Coronary artery (tissue), 2 donors: ENCODE data around the gene RADIL.
A peak's percentile ranks its signal among the peaks of the same experiment; 100 is the strongest.

Experiments
- DNase-seq: peaks from one replicate; pipeline ENCODE4 v3.0.0-alpha.2; 2017; ENCODE audit warnings: low spot score
- H3K27ac ChIP-seq, 2 donors: fragments of 200-600 bp; sonication (generic); one replicate each; pipeline ENCODE4 v1.5.1; 2016 to 2019
- H3K4me3 ChIP-seq: fragments of 200-600 bp; sonication (generic); 2 replicates; pipeline ENCODE4 v1.5.1; 2016; ENCODE audit warnings: mild to moderate bottlenecking, moderate library complexity
- CTCF ChIP-seq: fragments of 200-600 bp; sonication (generic); IDR thresholded peaks from one replicate; pipeline ENCODE4 v1.5.1; 2019; ENCODE audit warnings: antibody characterized with exemption

The RADIL gene

GRCh38 chr7:4792537-4793126, 90.9 kb downstream of the RADIL start:
- TF ChIP-seq CTCF: no peak
- H3K27ac ChIP-seq: no peak overlapping the region
- no peak for DNase-seq
- peak overlapping the region; percentile 44 for H3K4me3 ChIP-seq

GRCh38 chr7:4791738-4792536, 91.6 kb downstream of the RADIL start:
- Histone ChIP-seq H3K4me3 (peak overlapping the region; percentile 44), H3K27ac (peak overlapping the region in 1 of 2 donors; percentile 16)
- no peak for DNase-seq
- TF ChIP-seq CTCF: peak; percentile 55

- no peak for DNase-seq
- H3K4me3 ChIP-seq: no peak overlapping the region
- no peak for TF ChIP-seq CTCF
- H3K27ac ChIP-seq: no peak overlapping the region
Measured at GRCh38 chr7:4791101-4791737, 92.3 kb downstream of the RADIL start.

- DNase-seq: no peak
- no peak for TF ChIP-seq CTCF
- no peak overlapping the region for H3K27ac ChIP-seq
- no peak overlapping the region for H3K4me3 ChIP-seq
Measured at GRCh38 chr7:4790516-4790991, 93.0 kb downstream of the RADIL start.

- no peak overlapping the region for H3K27ac ChIP-seq
- TF ChIP-seq CTCF: no peak
- no peak for DNase-seq
- H3K4me3 ChIP-seq: no peak overlapping the region
Measured at GRCh38 chr7:4790078-4790465, 93.4 kb downstream of the RADIL start.

GRCh38 chr7:4789194-4790077, 94.1 kb downstream of the RADIL start:
- Histone ChIP-seq H3K27ac (no peak overlapping the region), H3K4me3 (no peak overlapping the region)
- TF ChIP-seq CTCF: no peak
- DNase-seq: no peak
